Stimulated activated CD4-positive, alpha-beta T cell treated with anti-CD3 and anti-CD28 coated beads, Interleukin-12 subunit alpha, Interleukin-12 subunit beta, amount 100 ng/mL, for 48 hours (primary cell): Measurements from ENCODE around the gene WRAP73.

ENCODE experiments used
- DNase-seq, 3 donors: peaks; one replicate each; pipeline ENCODE4 v3.0.0-alpha.2; 2020; ENCODE audit warnings: low read depth in 2 of 3, low spot score in 1 of 3

Gene WRAP73

GRCh38 chr1:3681898-3682806 is 32.2 kb upstream of the WRAP73 start:
- no peak for DNase-seq

GRCh38 chr1:3681231-3681897 is 31.5 kb upstream of the WRAP73 start:
- DNase-seq: no peak

GRCh38 chr1:3680488-3681230 is 30.8 kb upstream of the WRAP73 start:
- DNase-seq: no peak

- DNase-seq: no peak
Observed at GRCh38 chr1:3679799-3680453, 30.0 kb upstream of the WRAP73 start.

GRCh38 chr1:3679098-3679555 is 29.2 kb upstream of the WRAP73 start:
- no peak for DNase-seq

GRCh38 chr1:3678361-3679097 is 28.6 kb upstream of the WRAP73 start:
- no peak for DNase-seq

- DNase-seq: no peak
Observed at GRCh38 chr1:3677484-3677883, 27.6 kb upstream of the WRAP73 start.

- DNase-seq: no peak
Observed at GRCh38 chr1:3676581-3677470, 26.9 kb upstream of the WRAP73 start.

- DNase-seq: no peak
Observed at GRCh38 chr1:3675436-3675835, 25.5 kb upstream of the WRAP73 start.

- no peak for DNase-seq
Observed at GRCh38 chr1:3674100-3675094, 24.5 kb upstream of the WRAP73 start.

GRCh38 chr1:3673381-3674099 is 23.6 kb upstream of the WRAP73 start:
- no peak for DNase-seq

- no peak for DNase-seq
Observed at GRCh38 chr1:3672971-3673361, 23.1 kb upstream of the WRAP73 start.

GRCh38 chr1:3672231-3672970 is 22.5 kb upstream of the WRAP73 start:
- DNase-seq: no peak

- no peak for DNase-seq
Observed at GRCh38 chr1:3671371-3672180, 21.7 kb upstream of the WRAP73 start.

- no peak for DNase-seq
Observed at GRCh38 chr1:3670823-3671265, 20.9 kb upstream of the WRAP73 start.

- no peak for DNase-seq
Observed at GRCh38 chr1:3669971-3670431, 20.1 kb upstream of the WRAP73 start.
